NT2/D1 (cell line): ENCODE results near the gene ARVCF.

ENCODE experiments used
- DNase-seq: peaks from one replicate; pipeline ENCODE4 v3.0.0-alpha.2; 2011; ENCODE audit warnings: low read depth, low spot score
- H3K27me3 ChIP-seq: 2 replicates; pipeline ENCODE4 v1.6.0; 2011; ENCODE audit warnings: mild to moderate bottlenecking; ENCODE audit not compliant: insufficient read length, insufficient read depth
- H3K36me3 ChIP-seq: 2 replicates; pipeline ENCODE4 v1.6.1; 2011; ENCODE audit warnings: mild to moderate bottlenecking, low read length, mixed read lengths; ENCODE audit not compliant: insufficient read depth, insufficient read length
- H3K4me1 ChIP-seq: 2 replicates; pipeline ENCODE4 v1.5.1; 2011; ENCODE audit not compliant: insufficient read depth, insufficient read length
- H3K4me3 ChIP-seq: 2 replicates; pipeline ENCODE4 v1.5.1; 2011; ENCODE audit warnings: low read depth; ENCODE audit not compliant: insufficient read length
- H3K9ac ChIP-seq: 2 replicates; pipeline ENCODE4 v1.6.0; 2011; ENCODE audit warnings: low read depth; ENCODE audit not compliant: insufficient read length
- H3K9me3 ChIP-seq: 2 replicates; pipeline ENCODE4 v1.5.1; 2011; ENCODE audit warnings: mild to moderate bottlenecking, low read length; ENCODE audit not compliant: insufficient read depth
- SUZ12 ChIP-seq: IDR thresholded peaks from 2 replicates; pipeline ENCODE4 v1.6.1; 2011; ENCODE audit not compliant: insufficient read length, insufficient read depth; ENCODE audit errors: extremely low read depth
- YY1 ChIP-seq: IDR thresholded peaks from 2 replicates; pipeline ENCODE4 v1.6.1; 2011; ENCODE audit not compliant: insufficient read length, insufficient read depth
- ZNF274 ChIP-seq: IDR thresholded peaks from 2 replicates; pipeline ENCODE4 v1.6.1; 2011; ENCODE audit warnings: mild to moderate bottlenecking, low read depth, low read length

Gene ARVCF

GRCh38 chr22:19991645-19992451 is 24.8 kb downstream of the ARVCF start:
- H3K4me3 ChIP-seq: no peak overlapping the region
- no peak overlapping the region for H3K9ac ChIP-seq
- H3K36me3 ChIP-seq: no peaks in the 10 kb centered on the region
- peaks cover 12% of the 10 kb centered on the region for H3K4me1 ChIP-seq
- no peaks in the 10 kb centered on the region for H3K9me3 ChIP-seq
- DNase-seq: no peak
- TF ChIP-seq SUZ12 (no peak), YY1 (no peak), ZNF274 (no peak)
- no peaks in the 10 kb centered on the region for H3K27me3 ChIP-seq

GRCh38 chr22:19991395-19991644 is 25.3 kb downstream of the ARVCF start:
- DNase-seq: no peak
- Histone ChIP-seq H3K36me3 (no peaks in the 10 kb centered on the region), H3K4me1 (peaks cover 12% of the 10 kb centered on the region), H3K4me3 (no peak overlapping the region), H3K27me3 (no peaks in the 10 kb centered on the region), H3K9ac (no peak overlapping the region), H3K9me3 (no peaks in the 10 kb centered on the region)
- TF ChIP-seq YY1 (no peak), SUZ12 (no peak), ZNF274 (no peak)

GRCh38 chr22:19990609-19991394 is 25.8 kb downstream of the ARVCF start:
- no peaks in the 10 kb centered on the region for H3K27me3 ChIP-seq
- no peaks in the 10 kb centered on the region for H3K36me3 ChIP-seq
- TF ChIP-seq ZNF274 (no peak), SUZ12 (no peak), YY1 (no peak)
- no peak overlapping the region for H3K9ac ChIP-seq
- no peak overlapping the region for H3K4me3 ChIP-seq
- peaks cover 15% of the 10 kb centered on the region for H3K4me1 ChIP-seq
- no peaks in the 10 kb centered on the region for H3K9me3 ChIP-seq
- DNase-seq: no peak

DNA sequence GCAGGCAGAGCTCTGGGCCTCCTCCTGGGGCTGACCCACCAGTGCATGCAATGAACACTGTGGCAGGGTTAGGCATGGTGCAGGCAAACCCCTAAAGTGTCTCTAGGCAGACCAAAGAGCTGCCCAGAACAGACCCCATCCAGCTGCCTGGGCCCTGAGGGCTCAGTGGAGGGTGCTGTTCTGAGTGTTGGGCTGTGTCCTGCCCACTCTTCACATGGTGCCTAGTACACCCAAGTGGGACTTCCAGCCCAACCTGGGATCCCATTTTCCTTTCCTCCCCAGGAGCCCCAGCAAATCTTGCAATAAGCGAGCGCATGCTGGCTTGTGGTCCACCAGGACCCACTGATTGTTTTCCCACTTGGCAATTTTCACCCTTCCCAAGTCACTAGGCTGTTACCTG is 26.4 kb downstream of the ARVCF start:
- Histone ChIP-seq H3K4me3 (no peak overlapping the region), H3K36me3 (no peaks in the 10 kb centered on the region), H3K9me3 (no peaks in the 10 kb centered on the region), H3K27me3 (no peaks in the 10 kb centered on the region), H3K4me1 (peaks cover 15% of the 10 kb centered on the region), H3K9ac (no peak overlapping the region)
- no peak for DNase-seq
- no peak for TF ChIP-seq SUZ12
- TF ChIP-seq YY1: no peak
- TF ChIP-seq ZNF274: no peak

- no peaks in the 10 kb centered on the region for H3K9me3 ChIP-seq
- no peak overlapping the region for H3K9ac ChIP-seq
- DNase-seq: no peak
- peaks cover 15% of the 10 kb centered on the region for H3K4me1 ChIP-seq
- TF ChIP-seq ZNF274 (no peak), YY1 (no peak), SUZ12 (no peak)
- no peaks in the 10 kb centered on the region for H3K27me3 ChIP-seq
- no peaks in the 10 kb centered on the region for H3K36me3 ChIP-seq
- no peak overlapping the region for H3K4me3 ChIP-seq
Measured at GRCh38 chr22:19989725-19990067, 26.9 kb downstream of the ARVCF start.

GRCh38 chr22:19988965-19989724 is 27.5 kb downstream of the ARVCF start:
- peaks cover 15% of the 10 kb centered on the region for H3K4me1 ChIP-seq
- DNase-seq: no peak
- no peaks in the 10 kb centered on the region for H3K9me3 ChIP-seq
- H3K36me3 ChIP-seq: no peaks in the 10 kb centered on the region
- no peak overlapping the region for H3K9ac ChIP-seq
- H3K4me3 ChIP-seq: no peak overlapping the region
- H3K27me3 ChIP-seq: no peaks in the 10 kb centered on the region
- TF ChIP-seq ZNF274: no peak
- no peak for TF ChIP-seq YY1
- no peak for TF ChIP-seq SUZ12

DNA sequence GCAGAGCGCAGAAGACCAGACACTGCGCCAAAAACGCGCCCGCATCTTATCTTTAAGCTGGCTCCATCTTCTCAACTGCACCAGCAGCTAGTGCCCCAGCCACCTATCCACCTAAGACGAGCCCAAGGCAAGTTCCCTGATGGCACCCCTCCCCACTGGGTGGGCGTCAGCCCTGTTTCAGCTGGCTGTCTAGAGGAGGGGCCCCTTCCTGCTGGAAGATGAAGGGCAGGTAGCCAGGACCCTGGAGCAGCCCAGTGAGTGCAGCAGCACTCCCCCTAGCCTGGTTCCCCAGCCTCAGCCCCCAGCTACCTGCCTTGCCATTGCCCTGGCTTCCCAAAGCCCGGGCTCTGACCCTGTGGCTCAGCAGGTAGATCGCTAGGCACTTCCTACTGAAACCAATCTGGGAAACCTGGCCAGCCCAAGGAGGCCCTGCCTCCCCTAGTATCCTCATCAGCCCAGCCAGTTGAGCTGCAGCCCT is 28.3 kb downstream of the ARVCF start:
- TF ChIP-seq ZNF274 (no peak), SUZ12 (no peak), YY1 (no peak)
- no peaks in the 10 kb centered on the region for H3K27me3 ChIP-seq
- peaks cover 15% of the 10 kb centered on the region for H3K4me1 ChIP-seq

More for the DNA sequence above, 28.3 kb downstream of the ARVCF start:
- no peak overlapping the region for H3K9ac ChIP-seq
- no peaks in the 10 kb centered on the region for H3K36me3 ChIP-seq
- DNase-seq: no peak
- H3K4me3 ChIP-seq: no peak overlapping the region
- no peaks in the 10 kb centered on the region for H3K9me3 ChIP-seq
